ENCODE results near the gene GRID2. TPM values are rescaled to one million over a fixed set of nuclear protein-coding genes. Genes with fewer than 3 reads are reported as not detected.

Gene GRID2
- polyA plus RNA-seq, 1 donor from 2014 or later: 14.9 TPM

- H3K9ac ChIP-seq (ENCODE audit: low read length): no peak overlapping the region
- no peak overlapping the region for H3K4me2 ChIP-seq (ENCODE audit: low read length)
- TF ChIP-seq EP300 (conservative IDR thresholded peaks at IDR 0.05; ENCODE audit: poor library complexity, severe bottlenecking) (peak; percentile 88), SMC3 (conservative IDR thresholded peaks at IDR 0.05; ENCODE audit: poor library complexity) (peak; percentile 23), RAD21 (conservative IDR thresholded peaks at IDR 0.05) (peak; percentile 25), MXI1 (conservative IDR thresholded peaks at IDR 0.05; ENCODE audit: poor library complexity, severe bottlenecking) (no peak), CTCF (IDR thresholded peaks at IDR 0.05; ENCODE audit: poor library complexity, severe bottlenecking) (no peak), EZH2 (IDR thresholded peaks at IDR 0.05; ENCODE audit: borderline replicate concordance, insufficient read depth, low read length, poor library complexity, severe bottlenecking) (no peak), TAF1 (IDR thresholded peaks at IDR 0.05; ENCODE audit: low read depth) (no peak), POLR2AphosphoS5 (IDR thresholded peaks at IDR 0.05) (peak; percentile 83)
- TF ChIP-seq, protein P1, sequence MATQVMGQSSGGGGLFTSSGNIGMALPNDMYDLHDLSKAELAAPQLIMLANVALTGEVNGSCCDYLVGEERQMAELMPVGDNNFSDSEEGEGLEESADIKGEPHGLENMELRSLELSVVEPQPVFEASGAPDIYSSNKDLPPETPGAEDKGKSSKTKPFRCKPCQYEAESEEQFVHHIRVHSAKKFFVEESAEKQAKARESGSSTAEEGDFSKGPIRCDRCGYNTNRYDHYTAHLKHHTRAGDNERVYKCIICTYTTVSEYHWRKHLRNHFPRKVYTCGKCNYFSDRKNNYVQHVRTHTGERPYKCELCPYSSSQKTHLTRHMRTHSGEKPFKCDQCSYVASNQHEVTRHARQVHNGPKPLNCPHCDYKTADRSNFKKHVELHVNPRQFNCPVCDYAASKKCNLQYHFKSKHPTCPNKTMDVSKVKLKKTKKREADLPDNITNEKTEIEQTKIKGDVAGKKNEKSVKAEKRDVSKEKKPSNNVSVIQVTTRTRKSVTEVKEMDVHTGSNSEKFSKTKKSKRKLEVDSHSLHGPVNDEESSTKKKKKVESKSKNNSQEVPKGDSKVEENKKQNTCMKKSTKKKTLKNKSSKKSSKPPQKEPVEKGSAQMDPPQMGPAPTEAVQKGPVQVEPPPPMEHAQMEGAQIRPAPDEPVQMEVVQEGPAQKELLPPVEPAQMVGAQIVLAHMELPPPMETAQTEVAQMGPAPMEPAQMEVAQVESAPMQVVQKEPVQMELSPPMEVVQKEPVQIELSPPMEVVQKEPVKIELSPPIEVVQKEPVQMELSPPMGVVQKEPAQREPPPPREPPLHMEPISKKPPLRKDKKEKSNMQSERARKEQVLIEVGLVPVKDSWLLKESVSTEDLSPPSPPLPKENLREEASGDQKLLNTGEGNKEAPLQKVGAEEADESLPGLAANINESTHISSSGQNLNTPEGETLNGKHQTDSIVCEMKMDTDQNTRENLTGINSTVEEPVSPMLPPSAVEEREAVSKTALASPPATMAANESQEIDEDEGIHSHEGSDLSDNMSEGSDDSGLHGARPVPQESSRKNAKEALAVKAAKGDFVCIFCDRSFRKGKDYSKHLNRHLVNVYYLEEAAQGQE (IDR thresholded peaks at IDR 0.05; ENCODE audit: borderline replicate concordance): peak; percentile 87
- H3K9me2 ChIP-seq (ENCODE audit: insufficient read depth, low read length): no peaks in the 10 kb centered on the region
- H3K79me2 ChIP-seq (replicated peaks; ENCODE audit: insufficient read depth, low read length): no peaks in the 10 kb centered on the region
- no peak overlapping the region for H3K4me3 ChIP-seq (ENCODE audit: low read length)
- H3F3A ChIP-seq (ENCODE audit: insufficient read depth, low read length, poor library complexity, severe bottlenecking): no peaks in the 10 kb centered on the region
- H3K27me3 ChIP-seq (ENCODE audit: insufficient read depth, low read depth, low read length): no peaks in the 10 kb centered on the region
- peak overlapping the region; percentile 68 for H3K27ac ChIP-seq (ENCODE audit: low read length)
- no peak overlapping the region for H2AFZ ChIP-seq (ENCODE audit: low read depth, low read length)
- H4K20me1 ChIP-seq (ENCODE audit: insufficient read depth): no peaks in the 10 kb centered on the region
- H3K36me3 ChIP-seq (ENCODE audit: insufficient read depth, low read length): no peaks in the 10 kb centered on the region
- no peaks in the 10 kb centered on the region for H3K9me3 ChIP-seq (ENCODE audit: low read length)
Observed at GRCh38 chr4:92996533-92996932, 692.8 kb downstream of the GRID2 start.

DNA sequence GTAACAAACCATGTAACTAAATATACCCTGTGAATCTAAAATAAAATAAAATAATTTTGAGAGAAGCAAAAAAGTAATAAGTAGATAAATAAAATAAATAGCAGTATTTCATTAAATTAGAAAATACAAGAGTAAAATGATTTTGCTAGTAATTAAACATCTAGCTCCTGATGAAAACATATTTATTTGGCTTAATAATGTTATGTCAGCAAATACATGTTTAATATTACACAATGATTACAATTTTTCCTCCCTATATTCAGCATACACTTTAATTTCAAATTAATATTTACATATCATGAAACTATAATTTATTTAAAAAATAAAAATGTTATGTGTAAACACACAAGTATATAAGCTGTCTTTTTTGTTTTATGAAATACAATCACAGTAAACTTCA lies 697.1 kb downstream of the GRID2 start:
- Histone ChIP-seq H3K27ac (ENCODE audit: low read length) (no peak overlapping the region), H3K9me3 (ENCODE audit: low read length) (no peaks in the 10 kb centered on the region), H3K9me2 (ENCODE audit: insufficient read depth, low read length) (peaks cover 2% of the 10 kb centered on the region), H3K36me3 (ENCODE audit: insufficient read depth, low read length) (no peaks in the 10 kb centered on the region), H3K79me2 (replicated peaks; ENCODE audit: insufficient read depth, low read length) (no peaks in the 10 kb centered on the region), H2AFZ (ENCODE audit: low read depth, low read length) (no peak overlapping the region), H3K4me3 (ENCODE audit: low read length) (no peak overlapping the region), H3F3A (ENCODE audit: insufficient read depth, low read length, poor library complexity, severe bottlenecking) (no peaks in the 10 kb centered on the region), H3K27me3 (ENCODE audit: insufficient read depth, low read depth, low read length) (no peaks in the 10 kb centered on the region), H3K9ac (ENCODE audit: low read length) (no peak overlapping the region), H3K4me2 (ENCODE audit: low read length) (no peak overlapping the region), H4K20me1 (ENCODE audit: insufficient read depth) (no peaks in the 10 kb centered on the region)
- TF ChIP-seq EZH2 (IDR thresholded peaks at IDR 0.05; ENCODE audit: borderline replicate concordance, insufficient read depth, low read length, poor library complexity, severe bottlenecking): no peak
- no peak for TF ChIP-seq EP300 (conservative IDR thresholded peaks at IDR 0.05; ENCODE audit: poor library complexity, severe bottlenecking)
- TF ChIP-seq CTCF (IDR thresholded peaks at IDR 0.05; ENCODE audit: poor library complexity, severe bottlenecking): no peak
- TF ChIP-seq, protein P1 (IDR thresholded peaks at IDR 0.05; ENCODE audit: borderline replicate concordance): no peak
- TF ChIP-seq SMC3 (conservative IDR thresholded peaks at IDR 0.05; ENCODE audit: poor library complexity): no peak
- no peak for TF ChIP-seq POLR2AphosphoS5 (IDR thresholded peaks at IDR 0.05)
- no peak for TF ChIP-seq TAF1 (IDR thresholded peaks at IDR 0.05; ENCODE audit: low read depth)

All from neural cell (in vitro differentiated cells).